HG03378 (cell line): Measurements from ENCODE around the gene SEC14L5.

Experiments
- ATAC-seq: cut with Tn5 transposase; IDR thresholded peaks from one replicate; pipeline ENCODE4 v1.9.1; 2021; ENCODE audit warnings: mild to moderate bottlenecking, moderate library complexity; ENCODE audit not compliant: unreplicated experiment

Gene SEC14L5

GRCh38 chr16:4981473-4981872 lies 23.3 kb downstream of the SEC14L5 start:
- ATAC-seq: no peak

DNA sequence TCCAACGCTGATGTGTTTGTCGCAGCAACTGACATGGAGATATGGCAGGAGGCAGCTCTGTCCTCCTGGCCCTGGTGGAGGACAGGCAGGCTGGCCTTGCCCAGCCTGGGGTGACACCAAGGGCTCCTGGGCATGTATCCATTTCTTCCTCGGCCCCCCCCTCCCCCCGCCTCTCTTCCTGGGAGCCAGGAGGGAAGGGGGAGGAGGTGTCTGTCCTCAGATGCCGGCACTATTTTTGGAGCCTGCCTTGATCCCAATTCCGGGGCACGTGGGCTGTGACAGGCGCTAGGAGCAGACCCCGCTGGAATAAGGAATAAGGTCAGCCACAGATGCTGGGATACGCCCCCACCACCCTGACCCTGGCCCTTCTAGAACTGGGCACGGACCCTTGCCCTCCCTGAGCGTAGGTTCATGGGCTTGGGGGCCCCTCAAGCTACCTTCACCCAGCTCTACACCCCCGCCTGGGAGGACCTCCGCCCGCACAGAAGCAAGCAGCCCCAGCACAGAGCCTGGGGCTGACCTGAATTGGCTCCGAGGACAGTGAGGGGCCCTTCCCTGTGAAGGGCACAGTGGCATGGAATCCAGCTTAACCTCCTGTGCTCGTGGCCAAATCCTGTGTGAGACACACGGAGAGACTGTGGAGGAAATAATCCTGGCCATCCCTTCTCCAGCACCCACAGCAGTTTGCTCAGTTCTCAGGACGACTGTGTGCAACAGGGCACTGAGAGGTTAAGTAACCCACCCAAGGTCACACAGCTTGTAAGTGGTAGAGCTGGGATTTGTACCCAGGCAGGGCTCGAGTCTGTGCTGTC lies 24.1 kb downstream of the SEC14L5 start:
- no peak for ATAC-seq

DNA sequence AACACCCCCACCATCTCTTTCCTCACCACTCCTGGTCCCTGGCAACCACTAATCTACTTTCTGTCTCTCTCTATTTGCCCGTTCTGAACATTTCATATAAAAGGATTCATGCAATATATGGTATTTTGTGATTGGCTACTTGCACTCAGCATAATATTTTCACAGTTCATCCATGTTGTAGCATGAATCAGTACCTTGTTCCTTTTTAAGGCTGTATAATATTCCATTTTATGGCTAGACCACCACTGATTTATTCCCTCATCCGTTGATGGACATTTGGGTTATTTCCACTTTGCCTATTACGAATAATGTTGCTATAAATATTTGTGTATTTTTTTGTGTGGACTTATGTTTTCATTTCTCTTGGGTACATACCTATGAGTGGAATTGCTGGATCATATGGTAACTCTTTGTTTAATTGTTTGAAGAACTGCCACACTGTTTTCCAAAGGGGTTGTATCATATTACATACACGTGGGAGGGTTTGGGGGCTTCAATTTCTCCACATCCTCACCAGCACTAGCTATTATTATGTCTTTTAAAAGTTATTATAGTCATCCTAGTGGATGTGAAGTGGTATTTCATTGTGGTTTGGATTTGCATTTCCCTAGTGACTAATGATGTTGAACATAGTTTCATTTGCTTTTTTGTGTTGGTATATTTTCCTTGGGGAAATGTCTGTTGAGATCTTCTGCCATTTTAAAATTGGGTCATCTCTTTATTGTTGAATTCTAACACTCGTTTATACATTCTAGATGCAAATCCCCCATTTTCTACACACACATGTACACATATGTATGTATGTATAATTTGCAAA lies 26.3 kb downstream of the SEC14L5 start:
- no peak for ATAC-seq

DNA sequence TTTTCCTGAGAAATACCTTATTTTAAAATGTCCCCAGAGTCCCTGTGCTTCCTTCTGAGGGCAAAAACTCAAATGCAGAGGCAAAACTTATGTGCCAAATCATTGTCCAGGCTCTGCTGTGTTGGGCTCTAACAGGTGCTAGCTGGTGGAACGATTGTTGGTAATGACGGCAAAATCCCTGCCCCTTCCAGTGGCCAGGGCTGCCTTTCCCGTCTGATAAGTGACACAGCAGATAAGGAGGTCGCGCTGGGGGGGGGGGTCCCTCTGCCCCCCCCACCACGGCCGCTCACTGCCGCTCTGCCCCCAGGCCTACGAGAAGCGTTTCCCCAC lies 29.1 kb downstream of the SEC14L5 start:
- no peak for ATAC-seq

DNA sequence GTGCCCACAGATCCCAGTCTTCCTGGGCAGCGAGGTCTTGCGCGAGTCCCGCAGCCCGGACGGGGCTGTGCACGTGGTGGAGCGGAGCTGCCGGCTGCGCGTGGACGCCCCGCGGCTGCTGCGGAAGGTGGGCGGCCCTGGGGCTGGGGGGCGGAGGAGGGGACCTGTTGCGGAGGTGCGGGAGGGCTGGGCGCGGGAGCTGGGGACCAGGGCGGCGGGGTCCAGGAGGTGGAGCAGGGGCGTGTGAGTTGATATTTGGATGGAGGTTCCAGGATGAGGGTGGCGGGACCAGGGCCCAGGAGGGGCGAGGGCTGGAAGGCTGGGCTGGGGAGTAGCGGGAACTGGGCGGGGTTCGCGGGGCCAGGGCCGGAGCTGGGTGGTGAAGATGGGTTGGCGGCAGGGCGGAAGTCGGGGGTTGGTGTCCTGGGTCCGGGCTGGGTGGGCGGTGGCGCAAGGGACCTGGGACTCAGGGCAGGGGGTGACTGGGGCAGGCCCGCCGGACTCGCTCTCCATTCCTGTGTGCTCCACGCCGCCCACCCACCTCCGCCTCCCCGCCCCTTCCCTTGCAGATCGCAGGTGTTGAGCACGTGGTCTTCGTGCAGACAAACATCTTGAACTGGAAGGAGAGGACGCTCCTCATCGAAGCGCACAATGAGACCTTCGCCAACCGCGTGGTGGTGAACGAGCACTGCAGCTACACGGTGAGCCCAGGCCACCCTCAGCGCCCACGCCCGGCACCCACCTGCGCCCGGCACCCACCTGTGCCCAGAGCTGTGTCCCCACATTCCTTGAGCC lies 29.6 kb downstream of the SEC14L5 start:
- ATAC-seq: no peak

DNA sequence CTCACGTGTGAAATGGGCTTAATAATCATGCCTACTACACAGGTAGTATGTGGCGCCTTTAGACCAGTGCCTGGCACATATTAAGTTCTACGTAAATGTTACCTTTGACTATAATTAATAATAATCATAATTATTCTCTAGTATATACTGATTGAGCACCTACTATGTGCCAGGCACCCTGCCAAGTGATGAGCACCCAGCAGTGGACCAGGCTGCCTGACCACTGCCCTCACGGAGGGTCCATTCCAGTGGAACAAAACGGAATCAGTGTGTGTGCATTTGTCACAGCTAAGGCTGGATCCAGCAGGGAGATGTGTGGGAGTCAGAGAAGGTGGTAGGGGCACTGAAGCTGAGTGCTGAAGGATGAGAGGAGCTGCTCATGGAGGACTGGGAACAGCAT lies 30.5 kb downstream of the SEC14L5 start:
- no peak for ATAC-seq

DNA sequence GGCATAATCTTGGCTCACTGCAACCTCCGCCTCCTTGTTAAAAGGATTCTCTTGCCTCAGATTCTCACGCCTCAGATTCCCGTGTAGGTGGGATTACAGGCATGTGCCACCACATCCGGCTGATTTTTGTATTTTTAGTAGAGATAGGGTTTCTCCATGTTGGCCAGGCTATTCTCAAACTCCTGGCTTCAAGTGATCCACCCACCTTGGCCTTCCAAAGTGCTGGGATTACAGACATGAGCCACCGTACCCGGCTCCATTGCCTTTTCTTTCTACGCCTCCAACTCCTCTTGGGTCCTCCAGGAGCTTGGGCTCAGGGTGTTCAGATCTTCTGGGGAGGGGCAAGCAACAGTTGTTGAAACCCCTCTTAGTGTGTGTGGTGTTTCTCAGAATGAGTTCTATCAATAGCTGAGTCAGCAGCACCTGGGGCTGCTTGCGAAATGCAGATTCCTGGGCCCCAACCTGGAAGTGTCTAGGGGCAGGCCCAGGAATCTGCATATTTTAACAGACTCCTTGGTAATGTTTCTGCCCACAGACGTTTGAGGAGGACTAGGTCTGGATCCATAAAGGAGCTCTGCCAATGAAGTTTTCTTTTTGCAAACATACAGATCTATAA lies 31.4 kb downstream of the SEC14L5 start:
- ATAC-seq: no peak

DNA sequence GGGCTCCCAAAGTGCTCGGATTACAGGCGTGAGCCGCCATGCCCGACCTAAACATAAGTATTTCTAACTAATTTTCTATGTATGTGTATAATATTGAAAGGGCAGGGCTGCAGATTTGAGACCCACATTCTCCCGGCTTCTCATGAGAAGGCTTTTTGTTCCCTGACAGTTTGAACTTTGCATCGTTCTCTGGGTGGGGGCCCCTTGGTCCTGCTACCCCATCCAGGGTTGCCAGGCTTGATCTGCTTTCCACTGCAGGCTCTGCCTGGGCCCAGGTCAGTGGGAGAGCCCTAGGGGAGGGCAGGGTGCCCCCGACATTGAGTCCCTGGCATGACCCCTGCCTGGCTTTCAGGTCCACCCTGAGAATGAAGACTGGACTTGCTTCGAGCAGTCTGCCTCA lies 32.3 kb downstream of the SEC14L5 start:
- no peak for ATAC-seq

- no peak for ATAC-seq
These were observed 33.6 kb downstream of the SEC14L5 start for GRCh38 chr16:4991754-4992153.

DNA sequence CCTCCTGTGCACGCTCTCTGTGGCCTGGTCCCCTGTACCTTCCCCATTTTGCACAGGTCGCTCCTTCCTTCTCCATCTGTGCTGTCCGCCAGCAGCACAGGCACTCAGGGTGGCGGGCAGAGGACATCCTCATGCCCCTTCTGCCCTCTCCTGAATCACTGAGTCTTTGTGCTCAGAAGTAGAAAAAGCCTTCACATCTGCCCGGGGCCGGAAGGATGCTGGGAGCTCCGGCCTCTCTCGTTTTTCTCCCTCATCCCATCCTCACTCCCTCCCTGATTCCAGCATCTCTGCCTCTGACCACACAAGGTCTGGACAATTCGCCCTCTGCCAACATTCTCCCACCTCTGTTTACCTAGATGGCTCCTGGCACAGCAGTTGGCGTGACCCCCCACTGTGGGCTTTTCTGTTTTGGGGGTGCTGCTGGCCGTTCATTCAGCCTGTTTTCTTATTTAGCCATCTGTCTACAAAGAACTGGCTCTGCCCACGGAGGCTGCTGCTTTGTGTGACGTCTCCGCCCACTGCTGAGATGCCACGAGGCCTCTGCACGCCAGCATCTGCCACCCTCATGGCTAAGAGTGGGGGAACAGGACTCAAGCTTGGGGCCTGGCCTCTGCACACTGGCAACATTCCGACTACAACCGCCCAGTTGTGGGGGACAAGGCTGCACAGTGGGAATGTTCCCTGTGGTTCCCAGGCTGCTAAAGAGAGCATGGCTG lies 36.7 kb downstream of the SEC14L5 start:
- ATAC-seq: no peak

DNA sequence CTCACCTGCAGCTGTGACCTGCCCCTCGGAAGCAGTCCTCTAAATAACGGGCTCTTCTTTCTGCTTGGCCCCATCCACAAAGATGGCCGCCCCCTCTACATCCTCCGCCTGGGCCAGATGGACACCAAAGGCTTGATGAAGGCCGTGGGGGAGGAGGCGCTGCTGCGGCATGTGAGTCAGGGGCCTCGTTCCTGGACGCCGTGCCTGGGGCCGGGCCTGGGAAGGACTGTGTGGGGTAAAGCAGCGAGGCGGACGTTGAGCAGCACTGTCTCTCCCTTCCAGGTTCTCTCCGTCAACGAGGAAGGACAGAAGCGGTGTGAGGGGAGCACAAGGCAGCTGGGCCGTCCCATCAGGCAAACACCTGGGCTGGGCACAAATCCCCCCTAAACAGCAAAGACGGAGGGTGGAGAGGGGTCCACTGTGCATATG lies 42.5 kb downstream of the SEC14L5 start:
- no peak for ATAC-seq

- no peak for ATAC-seq
These were observed 43.4 kb downstream of the SEC14L5 start for GRCh38 chr16:5001571-5001970.

- no peak for ATAC-seq
These were observed 43.9 kb downstream of the SEC14L5 start for GRCh38 chr16:5001986-5002385.

- no peak for ATAC-seq
These were observed 44.6 kb downstream of the SEC14L5 start for GRCh38 chr16:5002699-5003143.

- ATAC-seq: no peak
These were observed 45.1 kb downstream of the SEC14L5 start for GRCh38 chr16:5003211-5003610.

DNA sequence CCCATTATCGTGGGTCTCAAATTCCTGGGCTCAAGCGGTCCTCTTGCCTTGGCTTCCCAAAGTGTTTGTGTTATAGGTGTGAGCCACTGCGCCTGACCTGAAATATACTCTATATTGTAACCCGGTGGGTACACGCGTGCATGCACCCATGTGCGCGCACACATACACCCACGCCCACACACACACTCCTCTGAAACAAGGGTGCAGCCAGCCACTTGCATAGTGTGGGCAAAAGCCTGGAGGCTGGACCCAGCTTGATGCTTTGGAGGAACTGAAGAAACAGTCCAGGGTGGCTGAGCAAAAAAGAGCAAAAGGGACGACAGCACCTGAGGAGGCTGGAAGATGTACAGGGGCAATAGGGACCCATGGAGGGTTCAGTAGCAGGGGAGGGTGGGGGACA lies 45.7 kb downstream of the SEC14L5 start:
- no peak for ATAC-seq

DNA sequence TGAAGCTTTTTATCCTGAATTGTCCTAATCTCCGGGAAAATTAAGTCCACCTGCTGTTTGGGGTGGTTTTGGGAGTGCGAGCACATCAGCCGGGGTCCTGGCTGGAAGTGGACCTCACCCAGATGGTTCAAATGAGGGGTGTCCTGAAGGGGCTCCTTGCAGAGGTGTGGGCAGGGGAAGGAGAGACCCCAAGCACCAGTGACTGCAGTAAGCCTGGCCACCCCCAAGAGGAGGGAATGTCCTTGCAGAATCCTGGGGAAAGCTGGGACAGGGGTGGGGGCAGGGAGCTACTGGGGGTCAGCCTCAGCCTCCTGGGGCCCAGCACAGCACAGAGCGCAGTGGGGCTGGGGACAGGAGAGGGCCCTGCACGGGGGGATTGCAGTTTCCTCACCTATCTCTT lies 46.2 kb downstream of the SEC14L5 start:
- no peak for ATAC-seq

- no peak for ATAC-seq
These were observed 47.8 kb downstream of the SEC14L5 start for GRCh38 chr16:5005916-5006315.

- no peak for ATAC-seq
These were observed 48.4 kb downstream of the SEC14L5 start for GRCh38 chr16:5006348-5007193.
